ENCODE results near the gene HOXC4. TPM values are rescaled to one million over a fixed set of nuclear protein-coding genes. Genes with fewer than 3 reads are reported as not detected.

The HOXC4 gene
- total and polyA plus RNA-seq, 10 of the 15 experiments (the other 5 are each of a cell fraction or from before 2014, with no cell fraction given): 1.0 to 11.4 (median 4.2) TPM

DNA sequence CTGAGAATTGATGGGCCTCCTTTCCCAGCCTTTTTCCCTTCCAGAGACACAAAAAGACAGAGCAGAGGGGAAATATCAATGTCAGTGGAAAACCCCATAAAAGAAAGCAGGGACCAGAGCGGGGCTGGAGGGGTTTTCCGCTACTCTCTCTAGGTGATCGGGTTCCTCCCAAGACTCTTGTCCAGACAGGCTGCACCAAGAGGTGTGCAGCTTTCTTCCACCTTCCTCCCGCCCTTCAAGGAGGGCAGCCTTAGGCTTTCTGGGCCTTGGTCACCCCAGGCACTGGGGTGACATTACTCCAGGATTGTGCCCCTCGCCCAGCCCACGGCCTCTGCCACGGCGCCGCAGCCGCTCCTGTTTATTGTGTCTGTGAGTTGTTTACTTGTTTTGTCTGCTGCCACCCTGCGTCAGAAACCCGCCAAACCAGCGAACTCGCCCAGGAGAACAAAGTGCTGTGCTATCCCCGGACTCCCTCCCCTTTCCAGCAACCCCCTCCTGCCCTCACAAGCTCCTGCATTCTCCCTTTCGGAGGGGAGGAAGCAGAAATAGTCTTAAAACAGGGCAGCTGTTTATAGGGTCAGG is 32.1 kb upstream of the HOXC4 start:
- H3K4me3 ChIP-seq: no peak overlapping the region
- DNase-seq (ENCODE audit: low read depth, low spot score) (no peak), ATAC-seq (peak; percentile 28), FAIRE-seq (no peak)
- H3K79me2 ChIP-seq (ENCODE audit: control insufficient read depth, insufficient read depth, low read length): no peaks in the 10 kb centered on the region
- CTCF ChIA-PET: interaction anchor here (0.5 to 13.4 kb wide), 8 partner anchors 10 to 841 kb away, joined by 3 to 343 read pairs (median 4); partner anchors contain the start of genes HOXC5, HOXC8, SMUG1 and ZNF740
- H4K20me1 ChIP-seq (ENCODE audit: control insufficient read depth, insufficient read depth): no peaks in the 10 kb centered on the region
- H3K4me2 ChIP-seq (ENCODE audit: control insufficient read depth, insufficient read depth): peak overlapping the region; percentile 71
- intact Hi-C loops (cut with micrococcal nuclease; ENCODE audit: unreplicated experiment) (loop anchor here (1.0 kb wide), 1 partner anchor 15 kb away; no protein-coding TSS in a partner anchor), in situ Hi-C loops (cut with MboI) (loop anchor here (10.0 kb wide), 2 partner anchors 173 to 343 kb away; partner anchors contain the start of gene GPR84)
- H3K4me1 ChIP-seq (ENCODE audit: control insufficient read depth, insufficient read depth, low read length): peaks cover 27% of the 10 kb centered on the region
- no peaks in the 10 kb centered on the region for H3K9me3 ChIP-seq (replicated peaks; ENCODE audit: control insufficient read depth, insufficient read depth, low read length)
- TF ChIP-seq PKNOX1 (IDR thresholded peaks at IDR 0.05) (0 out of 2 replicates have a peak, but pooled peaks have one; percentile 15), IKZF1 (conservative IDR thresholded peaks at IDR 0.05) (peak; percentile 37; the same call in 1 of the 2 replicates), RELA (IDR thresholded peaks at IDR 0.05; ENCODE audit: borderline replicate concordance, partially characterized antibody) (peak; percentile 23), RELB (IDR thresholded peaks at IDR 0.05; ENCODE audit: low read depth) (peak; percentile 52; the same call in 1 of the 2 replicates), ZNF24 (IDR thresholded peaks at IDR 0.05) (no peak), SPI1 (IDR thresholded peaks at IDR 0.05; ENCODE audit: borderline replicate concordance, insufficient read depth, low read depth, low read length) (0 out of 2 replicates have a peak, but pooled peaks have one; percentile 1), ELK1 (IDR thresholded peaks at IDR 0.05; ENCODE audit: low read depth, low read length) (no peak), SMC3 (IDR thresholded peaks at IDR 0.05; ENCODE audit: borderline replicate concordance, low read length) (peak; percentile 36; the same call in 1 of the 2 replicates), NFYA (IDR thresholded peaks at IDR 0.05; ENCODE audit: borderline replicate concordance, low read depth, low read length) (no peak)
- TF ChIP-seq, protein P1, sequence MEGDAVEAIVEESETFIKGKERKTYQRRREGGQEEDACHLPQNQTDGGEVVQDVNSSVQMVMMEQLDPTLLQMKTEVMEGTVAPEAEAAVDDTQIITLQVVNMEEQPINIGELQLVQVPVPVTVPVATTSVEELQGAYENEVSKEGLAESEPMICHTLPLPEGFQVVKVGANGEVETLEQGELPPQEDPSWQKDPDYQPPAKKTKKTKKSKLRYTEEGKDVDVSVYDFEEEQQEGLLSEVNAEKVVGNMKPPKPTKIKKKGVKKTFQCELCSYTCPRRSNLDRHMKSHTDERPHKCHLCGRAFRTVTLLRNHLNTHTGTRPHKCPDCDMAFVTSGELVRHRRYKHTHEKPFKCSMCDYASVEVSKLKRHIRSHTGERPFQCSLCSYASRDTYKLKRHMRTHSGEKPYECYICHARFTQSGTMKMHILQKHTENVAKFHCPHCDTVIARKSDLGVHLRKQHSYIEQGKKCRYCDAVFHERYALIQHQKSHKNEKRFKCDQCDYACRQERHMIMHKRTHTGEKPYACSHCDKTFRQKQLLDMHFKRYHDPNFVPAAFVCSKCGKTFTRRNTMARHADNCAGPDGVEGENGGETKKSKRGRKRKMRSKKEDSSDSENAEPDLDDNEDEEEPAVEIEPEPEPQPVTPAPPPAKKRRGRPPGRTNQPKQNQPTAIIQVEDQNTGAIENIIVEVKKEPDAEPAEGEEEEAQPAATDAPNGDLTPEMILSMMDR (IDR thresholded peaks at IDR 0.05 in 2 of 3, conservative IDR thresholded peaks at IDR 0.05 in 1 of 3; ENCODE audit: control insufficient read depth in 2 of 3, extremely low read depth in 1 of 3, insufficient read depth in 1 of 3, low read depth in 3 of 3, low read length in 3 of 3): peak; percentile 25 to 46 (median 42); a peak in 4 of 6 replicates
- peaks cover 0 to 5% of the 10 kb centered on the region in 2 experiments; a peak in 2 of 4 replicates for H3K27me3 ChIP-seq (replicated peaks in 1 of 2; ENCODE audit: control insufficient read depth in 2 of 2, insufficient read depth in 2 of 2, low read length in 1 of 2)
- RAD21 ChIA-PET (ENCODE audit: unreplicated experiment): interaction anchor here (0.8 to 1.6 kb wide), 3 partner anchors 11 to 169 kb away, joined by 3 to 10 read pairs (median 3); partner anchors contain the start of gene HOXC5
- no peaks in the 10 kb centered on the region for H3K36me3 ChIP-seq (ENCODE audit: control insufficient read depth in 2 of 2, insufficient read depth in 2 of 2, low read length in 1 of 2)
- WGBS (ENCODE audit: insufficient coverage, insufficient replicate concordance, low lambda C conversion rate, missing lambda C conversion rate): 6% methylated on average over 16 of the region's 16 CpGs
- SMC1A ChIA-PET (ENCODE audit: uncharacterized antibody, unreplicated experiment): interaction anchor here (1.0 to 2.9 kb wide), 4 partner anchors 11 to 186 kb away, joined by 3 to 9 read pairs (median 5); partner anchors contain the start of genes HOXC4 and HOXC5
- no TSS peak for BruUV-seq (replicated peaks)
- H3K27ac ChIP-seq (ENCODE audit: control insufficient read depth, insufficient read depth): no peak overlapping the region
- H3K9ac ChIP-seq (ENCODE audit: control insufficient read depth, insufficient read depth, low read length): peak overlapping the region; percentile 31; the same call in 1 of the 2 replicates
- peak overlapping the region; percentile 75 for H2AFZ ChIP-seq (ENCODE audit: control insufficient read depth, low read depth, low read length)
- POLR2A ChIA-PET: interaction anchor here (0.6 to 1.2 kb wide), 2 partner anchors 11 to 14 kb away, joined by 3 read pairs; partner anchors contain the start of gene HOXC5

All from GM12878 (cell line).